Spinal cord (tissue), 10 donors: ENCODE results near the gene PINLYP. TPM values are rescaled to one million over a fixed set of nuclear protein-coding genes. Genes with fewer than 3 reads are reported as not detected.
"Not testable (repeated sequence)": the region's sequence is repeated elsewhere in the genome, so short reads cannot be mapped to it uniquely, and the experiment has no call there.

Source experiments
- DNase-seq, 6 donors: peaks; one replicate each; pipeline versions ENCODE4 v3.0.0 to v3.0.0-alpha.2; 2013 to 2015; ENCODE audit warnings: low spot score in 6 of 6, low read depth in 4 of 6
- H3K27ac ChIP-seq: one replicate; pipeline ENCODE4 v1.5.1; 2013; ENCODE audit warnings: low read depth, low read length, control low read depth
- H3K27me3 ChIP-seq: one replicate; pipeline ENCODE4 v1.6.1; 2013; ENCODE audit warnings: low read length; ENCODE audit not compliant: control insufficient read depth, insufficient read depth
- H3K36me3 ChIP-seq: one replicate; pipeline ENCODE4 v1.6.1; 2013; ENCODE audit warnings: low read length; ENCODE audit not compliant: control insufficient read depth, insufficient read depth
- H3K4me1 ChIP-seq: one replicate; pipeline ENCODE4 v1.6.1; 2013; ENCODE audit warnings: low read length; ENCODE audit not compliant: control insufficient read depth, insufficient read depth
- H3K4me3 ChIP-seq: one replicate; pipeline ENCODE4 v1.5.1; 2013; ENCODE audit warnings: low read depth, low read length, control low read depth
- H3K9me3 ChIP-seq: one replicate; pipeline ENCODE4 v1.6.1; 2013; ENCODE audit warnings: low read length; ENCODE audit not compliant: control insufficient read depth, insufficient read depth
- WGBS: methylation state at CpG from one replicate; pipeline ENCODE4 v1.1.5; 2013; ENCODE audit warnings: missing lambda C conversion rate; ENCODE audit not compliant: insufficient coverage; 5-methylcytosine and 5-hydroxymethylcytosine counted together
- polyA plus RNA-seq, 2 donors: library from polyadenylated mRNA; unstranded; fragments of 120-200 nt; gene quantifications; one replicate each; pipeline ENCODE4 v1.2.1, GENCODE V29; 2013; ENCODE audit not compliant: insufficient read length in 2 of 2
- total RNA-seq, 2 donors: library from RNA; depleted of rRNA in 1 of 2; stranded (reverse); fragments of 120-200 nt in 1 of 2; fragments of >200 nt in 1 of 2; gene quantifications; one replicate each; pipeline versions ENCODE4 v1.2.3 to v1.2.4, GENCODE V29; 2013 to 2014
- donor health status: healthy.

Gene PINLYP
- total and polyA plus RNA-seq, 4 donors = 3.4 to 21.6 (median 13.3) TPM

DNA sequence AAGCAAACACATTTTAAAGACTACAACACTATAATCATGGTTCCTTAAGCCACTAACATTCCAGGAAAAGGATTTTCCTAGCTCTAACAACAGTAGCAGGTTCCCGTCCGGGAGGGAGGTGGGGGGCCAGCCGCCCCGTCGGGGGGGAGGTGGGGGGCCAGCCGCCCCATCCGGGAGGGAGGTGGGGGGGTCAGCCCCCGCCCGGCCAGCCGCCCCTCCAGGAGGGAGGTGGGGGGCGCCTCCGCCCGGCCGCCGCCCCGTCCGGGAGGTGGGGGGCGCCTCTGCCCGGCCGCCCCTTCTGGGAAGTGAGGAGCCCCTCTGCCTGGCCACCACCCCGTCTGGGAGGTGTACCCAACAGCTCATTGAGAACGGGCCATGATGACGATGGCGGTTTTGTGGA is 27.7 kb upstream of the PINLYP start:
- not testable (repeated sequence) for H3K4me3 ChIP-seq, H3K27me3 ChIP-seq, H3K9me3 ChIP-seq, H3K27ac ChIP-seq, DNase-seq
- Histone ChIP-seq H3K4me1 (peaks cover 15% of the 10 kb centered on the region), H3K36me3 (peaks cover 80% of the 10 kb centered on the region)
- no CpG with 5 or more reads among the region's 24 CpGs for WGBS

DNA sequence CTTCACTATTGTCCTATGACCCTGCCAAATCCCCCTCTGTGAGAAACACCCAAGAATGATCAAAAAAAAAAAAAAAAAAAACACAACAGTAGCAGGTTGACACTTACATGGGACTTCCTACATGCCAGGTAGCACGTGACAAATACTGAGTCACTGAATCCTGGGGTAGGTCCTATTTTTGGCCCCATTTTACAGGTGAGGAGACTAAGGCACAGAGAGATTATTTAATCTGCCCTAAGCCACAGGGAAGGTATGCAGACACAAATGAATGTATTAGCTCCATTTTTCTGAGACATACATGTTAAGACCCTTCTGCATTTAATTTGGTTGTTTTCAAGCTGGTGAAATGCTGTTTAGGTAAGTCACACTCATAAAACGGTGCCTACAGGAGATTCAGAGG is 26.9 kb upstream of the PINLYP start:
- H3K9me3 ChIP-seq = no peaks in the 10 kb centered on the region
- DNase-seq = no peak
- H3K36me3 ChIP-seq = peaks cover 80% of the 10 kb centered on the region
- no peak overlapping the region for H3K4me3 ChIP-seq
- H3K4me1 ChIP-seq = peaks cover 15% of the 10 kb centered on the region
- H3K27ac ChIP-seq = no peak overlapping the region
- H3K27me3 ChIP-seq = no peaks in the 10 kb centered on the region
- WGBS = no CpG with 5 or more reads among the region's 2 CpGs

DNA sequence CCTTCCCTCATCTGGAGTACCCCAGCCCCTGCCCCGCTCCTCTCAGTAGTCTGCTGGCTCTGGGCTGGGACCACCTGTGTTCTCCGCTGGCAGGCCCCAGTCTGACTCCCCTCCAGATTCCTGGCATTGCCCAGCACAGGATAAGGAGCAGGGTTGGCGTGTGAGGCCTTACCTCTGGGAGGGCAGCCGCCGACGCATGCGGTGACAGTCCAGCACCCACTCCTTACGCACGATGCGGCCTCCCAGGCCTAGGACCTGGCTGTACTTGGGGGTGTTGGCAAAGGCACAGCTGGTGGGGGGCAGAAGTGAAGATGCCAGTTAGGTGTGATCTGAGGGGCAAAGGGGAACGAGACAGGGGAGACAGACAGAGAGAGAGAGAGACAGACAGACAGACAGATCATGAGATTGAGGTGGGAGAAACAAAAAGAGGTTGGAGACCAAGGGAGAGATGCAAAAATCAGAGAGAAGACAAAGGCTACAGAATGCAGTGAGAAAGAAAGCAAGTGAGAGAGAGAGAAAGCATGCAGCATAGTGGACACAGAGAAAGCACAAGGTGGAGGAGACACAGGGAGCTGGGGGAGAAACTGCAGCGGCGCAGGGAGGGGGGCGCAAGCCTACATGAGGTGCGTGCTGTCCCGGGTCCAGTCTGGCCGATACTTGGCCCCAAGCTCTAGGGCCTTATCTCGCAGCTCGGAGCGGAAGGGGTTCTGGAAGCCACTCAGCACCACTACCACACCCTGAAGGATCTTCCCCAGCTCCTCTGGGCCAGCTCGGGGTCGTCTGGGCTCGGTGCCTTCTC is 24.0 kb upstream of the PINLYP start:
- DNase-seq = no peak
- Histone ChIP-seq H3K36me3 (peaks cover 72% of the 10 kb centered on the region), H3K4me3 (no peak overlapping the region), H3K4me1 (peaks cover under 1% of the 10 kb centered on the region), H3K9me3 (no peaks in the 10 kb centered on the region), H3K27me3 (no peaks in the 10 kb centered on the region), H3K27ac (no peak overlapping the region)
- 94% methylated on average over 20 of the region's 23 CpGs for WGBS

DNA sequence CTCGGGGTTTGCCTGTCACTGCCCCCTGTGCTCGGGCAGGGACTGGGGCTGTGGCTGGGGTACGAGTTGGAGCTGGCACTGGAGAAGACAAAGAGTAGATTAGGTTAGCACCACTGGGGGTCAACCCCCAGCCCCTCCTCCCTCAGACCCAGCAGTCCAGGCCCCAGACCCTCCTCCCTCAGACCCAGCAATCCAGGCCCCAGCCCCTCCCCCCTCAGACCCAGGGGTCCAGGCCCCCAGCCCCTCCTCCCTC is 23.5 kb upstream of the PINLYP start:
- Histone ChIP-seq H3K4me1 (no peaks in the 10 kb centered on the region), H3K36me3 (peaks cover 72% of the 10 kb centered on the region), H3K9me3 (no peaks in the 10 kb centered on the region), H3K4me3 (no peak overlapping the region), H3K27me3 (no peaks in the 10 kb centered on the region), H3K27ac (no peak overlapping the region)
- DNase-seq = no peak
- no CpG with 5 or more reads among the region's 3 CpGs for WGBS

DNA sequence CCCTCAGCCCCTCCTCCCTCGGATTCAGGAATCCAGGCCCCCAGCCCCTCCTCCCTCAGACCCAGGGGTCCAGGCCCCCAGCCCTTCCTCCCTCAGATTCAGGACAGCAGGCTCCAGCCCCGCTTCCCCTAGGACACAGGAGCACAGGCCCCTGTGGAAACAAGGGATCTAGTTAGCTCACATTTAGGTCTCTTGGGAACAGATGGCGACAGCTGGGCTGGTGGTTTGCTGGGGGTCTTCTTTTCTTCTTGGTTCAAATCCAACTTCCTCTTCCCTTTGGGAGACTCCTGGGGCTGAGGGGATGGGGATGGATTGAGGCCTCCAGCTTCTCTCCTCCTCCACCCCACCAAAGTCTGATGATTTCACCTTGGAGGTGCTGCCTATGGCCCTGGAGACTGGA is 23.0 kb upstream of the PINLYP start:
- 0% methylated on average over 1 of the region's 3 CpGs for WGBS
- DNase-seq = no peak
- Histone ChIP-seq H3K4me3 (no peak overlapping the region), H3K36me3 (peaks cover 72% of the 10 kb centered on the region), H3K9me3 (no peaks in the 10 kb centered on the region), H3K27ac (no peak overlapping the region), H3K4me1 (no peaks in the 10 kb centered on the region), H3K27me3 (no peaks in the 10 kb centered on the region)

DNA sequence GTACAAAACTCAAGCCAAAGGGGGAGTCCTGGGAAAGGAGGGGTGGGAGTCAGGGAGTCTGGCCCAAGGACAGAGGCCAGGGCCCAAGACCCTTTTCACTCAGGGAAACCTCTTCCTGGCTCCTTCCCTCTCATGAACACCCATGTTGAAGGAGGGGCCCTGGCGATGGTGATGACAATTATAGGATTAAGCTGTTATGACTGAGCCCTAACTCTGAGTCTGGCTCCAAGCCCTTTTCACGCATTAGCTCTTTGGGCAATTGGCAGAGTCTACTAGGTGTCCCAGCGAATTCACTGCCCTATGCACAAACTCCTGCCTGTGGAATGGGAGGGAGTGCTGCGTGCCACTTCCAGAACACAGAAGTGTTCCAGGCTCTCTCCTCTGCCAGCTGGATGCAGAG is 21.9 kb upstream of the PINLYP start:
- no peaks in the 10 kb centered on the region for H3K9me3 ChIP-seq
- no peak for DNase-seq
- WGBS = 94% methylated on average over 3 of the region's 4 CpGs
- H3K4me1 ChIP-seq = no peaks in the 10 kb centered on the region
- H3K27ac ChIP-seq = no peak overlapping the region
- H3K27me3 ChIP-seq = no peaks in the 10 kb centered on the region
- H3K36me3 ChIP-seq = peaks cover 75% of the 10 kb centered on the region
- H3K4me3 ChIP-seq = no peak overlapping the region

DNA sequence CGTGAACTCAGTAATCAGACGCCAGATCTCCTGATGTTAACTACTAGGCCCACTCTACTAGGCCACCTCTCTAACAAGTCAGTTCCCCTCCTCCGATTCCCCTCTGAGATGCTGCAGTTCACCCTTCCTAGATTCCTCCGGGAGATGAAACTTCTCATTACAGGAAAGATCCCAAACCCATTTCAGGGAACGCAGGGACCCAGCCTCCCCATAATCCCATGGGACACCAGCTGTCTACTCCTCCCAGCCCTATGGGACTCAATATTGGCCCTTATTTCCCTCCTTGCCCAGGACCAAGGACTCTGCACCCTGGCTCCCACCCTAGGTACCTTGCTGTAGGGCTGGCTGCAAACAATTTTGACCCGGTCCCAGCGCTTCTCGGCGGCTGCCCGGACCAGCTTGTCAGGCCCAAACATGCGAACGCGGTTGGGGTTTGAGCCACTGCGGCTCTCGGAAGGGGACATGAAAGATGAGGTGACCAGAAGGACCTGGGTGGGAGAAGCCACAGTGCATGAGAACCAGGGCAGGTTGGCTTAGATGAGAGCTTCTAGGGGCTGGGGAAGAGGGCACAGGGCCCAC is 21.2 kb upstream of the PINLYP start:
- Histone ChIP-seq H3K36me3 (peaks cover 75% of the 10 kb centered on the region), H3K4me1 (no peaks in the 10 kb centered on the region), H3K9me3 (no peaks in the 10 kb centered on the region), H3K27ac (no peak overlapping the region), H3K4me3 (no peak overlapping the region), H3K27me3 (no peaks in the 10 kb centered on the region)
- 97% methylated on average over 14 of the region's 15 CpGs for WGBS
- no peak for DNase-seq

DNA sequence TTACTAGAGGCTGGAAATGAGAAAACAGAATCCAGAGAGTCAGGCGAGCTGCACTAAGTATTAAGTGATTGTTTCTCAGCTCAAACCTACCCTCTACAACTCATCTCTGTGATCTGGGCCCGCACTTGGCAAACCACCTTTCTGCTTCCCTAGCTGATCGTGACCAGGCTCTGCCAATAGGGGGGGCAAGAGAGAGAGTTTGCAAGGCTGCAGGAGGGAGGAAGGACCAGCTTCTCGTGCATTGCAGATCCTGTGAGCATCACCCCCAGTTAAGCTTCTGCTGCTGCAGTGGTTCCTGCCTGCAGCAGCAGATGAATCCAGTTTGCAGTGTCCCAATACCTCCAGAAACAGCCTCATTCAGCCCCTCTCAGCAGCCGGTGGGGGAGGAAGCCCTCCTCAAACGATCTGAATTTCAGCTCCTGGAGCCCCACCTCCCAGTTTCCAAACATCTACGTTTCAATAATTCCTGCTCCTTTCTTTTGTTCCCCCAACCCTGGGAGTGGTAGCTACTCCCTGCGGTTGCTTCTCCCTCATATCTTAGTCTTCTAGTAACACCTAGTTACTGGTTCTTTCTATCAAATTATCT is 20.3 kb upstream of the PINLYP start:
- H3K4me1 ChIP-seq = no peaks in the 10 kb centered on the region
- H3K36me3 ChIP-seq = peaks cover 77% of the 10 kb centered on the region
- no peak overlapping the region for H3K4me3 ChIP-seq
- 8% methylated on average over 4 of the region's 8 CpGs for WGBS
- no peaks in the 10 kb centered on the region for H3K9me3 ChIP-seq
- H3K27ac ChIP-seq = no peak overlapping the region
- no peaks in the 10 kb centered on the region for H3K27me3 ChIP-seq
- DNase-seq = peak in 3 of 6 donors; percentile 49 to 91 (median 90)

DNA sequence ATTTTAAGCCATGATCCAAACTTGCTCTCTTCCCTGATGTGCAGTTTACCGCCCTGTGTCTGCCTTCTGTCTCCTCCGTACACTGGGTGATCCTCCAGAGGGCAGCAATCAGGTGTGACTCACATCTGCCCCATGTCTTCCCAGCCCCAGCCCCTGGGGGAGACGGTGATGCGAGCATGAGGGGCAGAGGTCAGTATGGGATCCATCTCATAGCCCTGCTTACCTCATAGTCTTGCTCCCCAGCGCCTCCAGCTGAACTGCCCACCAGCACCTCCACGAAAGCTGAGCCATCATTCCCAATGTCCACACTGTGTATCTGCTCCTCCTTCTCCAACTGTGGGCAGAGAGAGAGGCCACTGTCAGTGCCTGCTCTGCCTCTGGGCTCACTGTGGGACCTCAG is 14.9 kb upstream of the PINLYP start:
- DNase-seq = no peak
- Histone ChIP-seq H3K36me3 (peaks cover 65% of the 10 kb centered on the region), H3K9me3 (no peaks in the 10 kb centered on the region), H3K27me3 (no peaks in the 10 kb centered on the region), H3K27ac (no peak overlapping the region), H3K4me3 (no peak overlapping the region), H3K4me1 (peaks cover 4% of the 10 kb centered on the region)
- WGBS = 82% methylated on average over 6 of the region's 6 CpGs
